GM23338 (cell line): ENCODE measurements around the gene STIM2. TPM values are rescaled to one million over a fixed set of nuclear protein-coding genes. Genes with fewer than 3 reads are reported as not detected.

ENCODE experiments used
- ATAC-seq: fragments of 200-7000 bp; cut with Tn5 transposase; 3 replicates; pipeline ENCODE4 v1.9.1; 2020
- DNase-seq: peaks from one replicate; pipeline ENCODE4 v3.0.0-alpha.2; 2015; ENCODE audit warnings: low spot score
- H2AFZ ChIP-seq: fragments of 200-600 bp; sonication (generic); 2 replicates; pipeline ENCODE4 v1.8.0; 2016; ENCODE audit warnings: antibody characterized with exemption, mild to moderate bottlenecking, moderate library complexity
- H3F3A ChIP-seq: fragments of 200-600 bp; sonication (generic); replicated peaks from 2 replicates; pipeline ENCODE4 v1.8.0; 2017; ENCODE audit warnings: antibody characterized with exemption, mixed run types, low read depth
- H3K27ac ChIP-seq: fragments of 200-600 bp; sonication (generic); 2 replicates; pipeline ENCODE4 v1.6.1; 2016; ENCODE audit warnings: low read depth
- H3K27me3 ChIP-seq: fragments of 200-600 bp; sonication (generic); 2 replicates; pipeline ENCODE4 v1.8.0; 2016; ENCODE audit warnings: mild to moderate bottlenecking, mixed run types, moderate library complexity; ENCODE audit not compliant: insufficient read depth
- H3K36me3 ChIP-seq: fragments of 200-600 bp; sonication (generic); 2 replicates; pipeline ENCODE4 v1.8.0; 2016; ENCODE audit warnings: mild to moderate bottlenecking; ENCODE audit not compliant: insufficient read depth
- H3K4me1 ChIP-seq: fragments of 200-600 bp; sonication (generic); 2 replicates; pipeline ENCODE4 v1.8.0; 2016; ENCODE audit warnings: mild to moderate bottlenecking, moderate library complexity; ENCODE audit not compliant: insufficient read depth
- H3K4me2 ChIP-seq: fragments of 200-600 bp; sonication (generic); 2 replicates; pipeline ENCODE4 v1.7.1; 2017; ENCODE audit warnings: mixed run types
- H3K4me3 ChIP-seq: fragments of 200-600 bp; sonication (generic); 2 replicates; pipeline ENCODE4 v1.6.1; 2016; ENCODE audit warnings: mixed run types
- H3K79me2 ChIP-seq: fragments of 200-600 bp; sonication (generic); replicated peaks from 2 replicates; pipeline ENCODE4 v1.8.0; 2017; ENCODE audit warnings: mild to moderate bottlenecking; ENCODE audit not compliant: insufficient read depth
- H3K9me2 ChIP-seq: fragments of 200-600 bp; sonication (generic); 2 replicates; pipeline ENCODE4 v1.8.0; 2017; ENCODE audit not compliant: insufficient read depth
- H4K20me1 ChIP-seq: fragments of 200-600 bp; sonication (generic); replicated peaks from 2 replicates; pipeline ENCODE4 v1.8.0; 2017; ENCODE audit warnings: mild to moderate bottlenecking; ENCODE audit not compliant: insufficient read depth
- H3K27ac Mint-ChIP-seq: 2 replicates; pipeline ENCODE4 v1.8.0; 2020; ENCODE audit warnings: inconsistent platforms, mild to moderate bottlenecking, moderate library complexity, mixed read lengths
- H3K27me3 Mint-ChIP-seq: 3 replicates; pipeline ENCODE4 v1.8.0; 2022; ENCODE audit warnings: low read depth, mild to moderate bottlenecking, moderate library complexity, mixed read lengths, inconsistent platforms; ENCODE audit not compliant: insufficient read depth, poor library complexity
- H3K36me3 Mint-ChIP-seq: 3 replicates; pipeline ENCODE4 v1.8.0; 2021; ENCODE audit warnings: low read depth, mild to moderate bottlenecking, inconsistent platforms, moderate library complexity, mixed read lengths
- H3K4me1 Mint-ChIP-seq: 3 replicates; pipeline ENCODE4 v1.8.0; 2020; ENCODE audit warnings: mild to moderate bottlenecking, inconsistent platforms, mixed read lengths
- H3K4me3 Mint-ChIP-seq: 3 replicates; pipeline ENCODE4 v1.8.0; 2021; ENCODE audit warnings: moderate library complexity, mild to moderate bottlenecking, inconsistent platforms, mixed read lengths
- H3K9me3 Mint-ChIP-seq: 3 replicates; pipeline ENCODE4 v1.8.0; 2020; ENCODE audit warnings: moderate library complexity, mild to moderate bottlenecking, inconsistent platforms, mixed read lengths
- CREB1 ChIP-seq: fragments of 250-450 bp; sonication (Bioruptor Pico); IDR thresholded peaks from 2 replicates; pipeline ENCODE4 v1.5.0; 2020; ENCODE audit warnings: low read depth, mild to moderate bottlenecking, moderate library complexity
- NANOG ChIP-seq: IDR thresholded peaks from 2 replicates; pipeline ENCODE4 v1.6.1; 2016; ENCODE audit warnings: antibody characterized with exemption, borderline replicate concordance
- REST ChIP-seq: IDR thresholded peaks from one replicate; pipeline ENCODE4 v1.6.1; 2018; ENCODE audit warnings: antibody characterized with exemption; ENCODE audit not compliant: unreplicated experiment
- ZNF462 ChIP-seq: fragments of 250-450 bp; sonication (Bioruptor Pico); IDR thresholded peaks from 2 replicates; pipeline ENCODE4 v1.5.0; 2020; ENCODE audit warnings: mild to moderate bottlenecking, moderate library complexity
- polyA plus RNA-seq: library from polyadenylated mRNA; unstranded; fragments of >200 nt; fragmentation: Nextera tagmentation; extraction: Ambion mirVana; gene quantifications from 2 replicates; pipeline ENCODE4 v1.2.1, GENCODE V29; 2016
- total RNA-seq: library from RNA; depleted of rRNA; stranded (reverse); fragments of >200 nt; shearing (Covaris generic); gene quantifications from 2 replicates; pipeline ENCODE4 v1.2.3, GENCODE V29; 2014

Gene STIM2
- total and polyA plus RNA-seq, 2 experiments from 2014 or later, result 13.1 to 17.8 TPM

- TF ChIP-seq REST, result no peak
- TF ChIP-seq CREB1, result no peak
- no peak for TF ChIP-seq ZNF462 (CRISPR knock-in tag)
Measured at GRCh38 chr4:26871611-26872010, 11.0 kb downstream of the STIM2 start (continued).

DNA sequence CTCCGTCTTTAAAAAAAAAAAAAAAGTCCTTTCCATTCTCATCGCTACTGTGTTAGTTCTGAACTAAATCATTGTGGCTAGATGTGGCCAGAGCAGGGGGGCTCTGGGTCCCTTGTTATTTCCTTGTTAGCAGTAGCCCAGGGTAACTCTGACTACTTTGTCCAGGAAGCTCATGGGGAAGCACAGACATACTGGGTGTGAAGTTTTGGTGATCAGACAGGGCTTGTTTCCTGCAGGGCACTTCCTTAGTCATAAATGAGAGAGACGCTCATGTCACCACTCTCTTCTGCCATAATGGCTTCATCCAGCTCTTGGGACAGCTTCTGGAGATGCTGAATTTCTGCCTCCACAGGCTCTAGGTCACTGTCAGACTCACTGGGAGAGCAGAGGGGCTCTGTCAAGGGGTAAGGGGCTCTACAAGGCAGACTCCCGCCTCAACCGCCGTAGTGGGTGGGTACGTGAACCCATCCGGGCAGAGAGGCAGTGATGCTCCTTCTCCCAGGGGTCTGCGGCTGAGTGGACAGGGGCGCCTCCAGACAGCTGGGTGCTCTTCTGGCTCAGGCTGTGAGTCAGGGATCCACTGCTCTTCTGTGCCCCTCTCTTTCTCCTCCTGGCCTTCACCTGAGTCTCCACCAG lies 12.9 kb downstream of the STIM2 start:
- Histone ChIP-seq H3K36me3 (no peaks in the 10 kb centered on the region), H4K20me1 (no peaks in the 10 kb centered on the region), H3K27ac (no peak overlapping the region), H3F3A (no peaks in the 10 kb centered on the region), H3K79me2 (peaks cover 67% of the 10 kb centered on the region), H2AFZ (no peak overlapping the region), H3K4me1 (0 out of 2 replicates have a peak, but pooled peaks cover 3% of the 10 kb centered on the region), H3K27me3 (no peaks in the 10 kb centered on the region), H3K9me2 (no peaks in the 10 kb centered on the region), H3K4me2 (no peak overlapping the region), H3K4me3 (no peak overlapping the region)
- peaks cover 3% of the 10 kb centered on the region for H3K27me3 Mint-ChIP-seq
- no peaks in the 10 kb centered on the region for H3K9me3 Mint-ChIP-seq
- H3K27ac Mint-ChIP-seq, result peak overlapping the region; percentile 59; the same call in 1 of the 2 replicates
- no peak overlapping the region for H3K4me3 Mint-ChIP-seq
- ATAC-seq (no peak; the same call in 2 of the 3 replicates), DNase-seq (no peak)
- peaks cover 4% of the 10 kb centered on the region; the same call in 2 of the 3 replicates for H3K36me3 Mint-ChIP-seq
- H3K4me1 Mint-ChIP-seq, result peaks cover 13% of the 10 kb centered on the region
- TF ChIP-seq REST, result no peak
- TF ChIP-seq NANOG, result no peak
